Smooth muscle cell (in vitro differentiated cells): ENCODE measurements around the gene POLR2L. TPM values are rescaled to one million over a fixed set of nuclear protein-coding genes. Genes with fewer than 3 reads are reported as not detected.

Experiments used
- DNase-seq: peaks from one replicate; lab custom pipeline; 2025; ENCODE audit not compliant: unreplicated experiment; lab: John Stamatoyannopoulos, UW
- H2AFZ ChIP-seq: fragments of 200-600 bp; sonication (generic); 2 replicates; pipeline ENCODE4 v1.6.0; 2016; ENCODE audit warnings: antibody characterized with exemption, low read depth, mild to moderate bottlenecking
- H3F3A ChIP-seq: fragments of 200-600 bp; sonication (generic); 2 replicates; pipeline ENCODE4 v1.6.0; 2017; ENCODE audit warnings: antibody characterized with exemption, low read depth
- H3K27ac ChIP-seq: fragments of 200-600 bp; sonication (generic); 2 replicates; pipeline ENCODE4 v1.5.1; 2016; ENCODE audit warnings: low read depth, mild to moderate bottlenecking
- H3K27me3 ChIP-seq: fragments of 200-600 bp; sonication (generic); 2 replicates; pipeline ENCODE4 v1.6.1; 2016; ENCODE audit warnings: low read depth, mild to moderate bottlenecking
- H3K36me3 ChIP-seq: fragments of 200-600 bp; sonication (generic); 2 replicates; pipeline ENCODE4 v1.5.1; 2016; ENCODE audit warnings: low read depth
- H3K4me1 ChIP-seq: fragments of 200-600 bp; sonication (generic); 2 replicates; pipeline ENCODE4 v1.5.1; 2016; ENCODE audit warnings: low read depth
- H3K4me2 ChIP-seq: fragments of 200-600 bp; sonication (generic); 2 replicates; pipeline ENCODE4 v1.6.0; 2016; ENCODE audit warnings: mild to moderate bottlenecking
- H3K4me3 ChIP-seq: fragments of 200-600 bp; sonication (generic); 2 replicates; pipeline ENCODE4 v1.5.1; 2016; ENCODE audit warnings: mild to moderate bottlenecking
- H3K79me2 ChIP-seq: fragments of 200-600 bp; sonication (generic); 2 replicates; pipeline ENCODE4 v1.6.0; 2016; ENCODE audit warnings: low read depth, mild to moderate bottlenecking
- H3K9ac ChIP-seq: fragments of 200-600 bp; sonication (generic); 2 replicates; pipeline ENCODE4 v1.6.0; 2016; ENCODE audit warnings: low read depth
- H3K9me3 ChIP-seq: fragments of 200-600 bp; sonication (generic); replicated peaks from 2 replicates; pipeline ENCODE4 v1.5.1; 2016; ENCODE audit warnings: low read depth
- H4K20me1 ChIP-seq: fragments of 200-600 bp; sonication (generic); 2 replicates; pipeline ENCODE4 v1.6.0; 2016; ENCODE audit warnings: low read depth
- CTCF ChIP-seq: fragments of 200-600 bp; sonication (generic); IDR thresholded peaks from 2 replicates; pipeline ENCODE4 v1.5.1; 2017; ENCODE audit warnings: borderline replicate concordance, mild to moderate bottlenecking, antibody characterized with exemption; ENCODE audit not compliant: insufficient read depth, poor library complexity, severe bottlenecking
- WGBS: methylation state at CpG from one replicate; pipeline ENCODE4 v1.1.7; 2016; ENCODE audit warnings: low lambda C conversion rate; 5-methylcytosine and 5-hydroxymethylcytosine counted together
- polyA plus RNA-seq: library from polyadenylated mRNA; unstranded; fragments of >200 nt; fragmentation: Nextera tagmentation; extraction: Ambion mirVana; gene quantifications from 2 replicates; pipeline ENCODE4 v1.2.1, GENCODE V29; 2016
- total RNA-seq: library from RNA; depleted of rRNA; stranded (reverse); fragments of >200 nt; gene quantifications from 2 replicates; pipeline ENCODE4 v1.2.3, GENCODE V29; 2014

The POLR2L gene
- total and polyA plus RNA-seq, 2 experiments from 2014 or later: 51.4 to 380 TPM

DNA sequence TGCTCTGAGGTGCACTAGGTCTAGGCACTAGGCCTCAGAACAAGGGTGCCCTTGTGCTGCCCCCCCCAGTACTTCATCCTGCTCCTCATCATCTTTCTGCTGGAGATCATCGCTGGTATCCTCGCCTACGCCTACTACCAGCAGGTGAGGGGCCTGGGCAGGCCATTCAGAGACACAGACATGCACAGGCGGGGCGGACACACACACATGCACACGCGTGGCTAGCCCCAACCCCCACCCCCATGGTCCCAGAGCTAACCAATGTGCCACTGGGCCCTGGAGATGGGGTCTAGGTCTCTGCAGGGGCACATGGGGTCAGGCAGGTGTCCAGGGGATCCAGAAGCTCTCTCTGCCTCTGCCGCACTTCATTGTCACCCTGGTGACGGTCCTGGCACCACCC lies 5.6 kb downstream of the POLR2L start:
- H3K79me2 ChIP-seq: peaks cover 41% of the 10 kb centered on the region
- peaks cover 82% of the 10 kb centered on the region for H4K20me1 ChIP-seq
- DNase-seq: no peak
- no peaks in the 10 kb centered on the region for H3K36me3 ChIP-seq
- no peak overlapping the region for H3K27ac ChIP-seq
- H2AFZ ChIP-seq: no peak overlapping the region
- H3K4me3 ChIP-seq: no peak overlapping the region
- peaks cover 23% of the 10 kb centered on the region for H3F3A ChIP-seq
- H3K4me1 ChIP-seq: peaks cover 21% of the 10 kb centered on the region
- TF ChIP-seq CTCF: no peak
- H3K27me3 ChIP-seq: no peaks in the 10 kb centered on the region
- 88% methylated on average over 9 of the region's 9 CpGs for WGBS
- no peaks in the 10 kb centered on the region for H3K9me3 ChIP-seq
- no peak overlapping the region for H3K9ac ChIP-seq
- H3K4me2 ChIP-seq: no peak overlapping the region

- no peak for DNase-seq
- H3K4me2 ChIP-seq: no peak overlapping the region
- no peaks in the 10 kb centered on the region for H3K9me3 ChIP-seq
- peaks cover 37% of the 10 kb centered on the region for H3K79me2 ChIP-seq
- peaks cover 80% of the 10 kb centered on the region for H4K20me1 ChIP-seq
- no peaks in the 10 kb centered on the region for H3K36me3 ChIP-seq
- peaks cover 22% of the 10 kb centered on the region for H3K4me1 ChIP-seq
- peaks cover 3% of the 10 kb centered on the region for H3K27me3 ChIP-seq
- H3K27ac ChIP-seq: no peak overlapping the region
- no peak overlapping the region for H3K9ac ChIP-seq
- no peak overlapping the region for H3K4me3 ChIP-seq
- WGBS: 98% methylated on average over 14 of the region's 14 CpGs
- H3F3A ChIP-seq: peaks cover 22% of the 10 kb centered on the region
- H2AFZ ChIP-seq: no peak overlapping the region
- no peak for TF ChIP-seq CTCF
Measured at GRCh38 chr11:836274-836673, 6.1 kb downstream of the POLR2L start.

GRCh38 chr11:834371-835316 lies 7.7 kb downstream of the POLR2L start:
- Histone ChIP-seq H3K9me3 (no peaks in the 10 kb centered on the region), H3K36me3 (no peaks in the 10 kb centered on the region), H3K4me1 (peaks cover 28% of the 10 kb centered on the region), H2AFZ (no peak overlapping the region), H3K4me3 (peak overlapping the region; percentile 73), H3K27ac (peak overlapping the region; percentile 90), H3K4me2 (peak overlapping the region; percentile 97), H4K20me1 (peaks cover 74% of the 10 kb centered on the region), H3K79me2 (peaks cover 28% of the 10 kb centered on the region), H3K9ac (peak overlapping the region; percentile 65), H3K27me3 (peaks cover 17% of the 10 kb centered on the region), H3F3A (peaks cover 15% of the 10 kb centered on the region)
- TF ChIP-seq CTCF: no peak
- 63% methylated on average over 30 of the region's 31 CpGs for WGBS
- DNase-seq: no peak

DNA sequence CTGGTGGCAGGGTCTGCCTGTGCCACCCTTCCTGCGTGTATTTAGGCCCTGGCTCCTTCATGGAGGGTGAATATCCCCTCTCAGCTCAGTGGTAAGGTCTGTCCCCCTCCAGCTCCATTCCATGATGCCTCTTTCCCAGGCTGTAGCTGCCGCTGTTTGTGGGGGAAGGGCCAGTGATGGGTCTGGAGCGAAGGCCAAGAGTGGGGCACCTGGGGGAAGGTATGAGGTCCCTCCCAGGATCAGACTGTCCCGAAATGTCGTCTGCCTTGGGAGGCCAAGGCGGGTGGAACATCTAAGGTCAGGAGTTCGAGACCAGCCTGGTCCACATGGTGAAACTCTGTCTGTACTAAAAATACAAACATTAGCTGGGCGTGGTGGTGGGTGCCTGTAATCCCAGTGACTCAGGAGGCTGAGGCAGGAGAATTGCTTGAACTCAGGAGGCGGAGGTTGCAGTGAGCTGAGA lies 8.4 kb downstream of the POLR2L start:
- Histone ChIP-seq H3K27ac (peak overlapping the region; percentile 90), H3F3A (peaks cover 18% of the 10 kb centered on the region), H3K4me1 (peaks cover 35% of the 10 kb centered on the region), H4K20me1 (peaks cover 74% of the 10 kb centered on the region), H3K27me3 (peaks cover 25% of the 10 kb centered on the region), H3K9ac (peak overlapping the region; percentile 92), H3K4me2 (peak overlapping the region; percentile 97), H2AFZ (no peak overlapping the region), H3K36me3 (no peaks in the 10 kb centered on the region), H3K9me3 (no peaks in the 10 kb centered on the region), H3K79me2 (peaks cover 28% of the 10 kb centered on the region), H3K4me3 (peak overlapping the region; percentile 73)
- WGBS: 36% methylated on average over 9 of the region's 9 CpGs
- no peak for DNase-seq
- TF ChIP-seq CTCF: no peak
